GM23338 (cell line): ENCODE results near the gene GHRH. TPM values are rescaled to one million over a fixed set of nuclear protein-coding genes. Genes with fewer than 3 reads are reported as not detected.

Experiments used
- ATAC-seq: fragments of 200-7000 bp; cut with Tn5 transposase; 3 replicates; pipeline ENCODE4 v1.9.1; 2020
- DNase-seq: peaks from one replicate; pipeline ENCODE4 v3.0.0-alpha.2; 2015; ENCODE audit warnings: low spot score
- H2AFZ ChIP-seq: fragments of 200-600 bp; sonication (generic); 2 replicates; pipeline ENCODE4 v1.8.0; 2016; ENCODE audit warnings: antibody characterized with exemption, mild to moderate bottlenecking, moderate library complexity
- H3F3A ChIP-seq: fragments of 200-600 bp; sonication (generic); replicated peaks from 2 replicates; pipeline ENCODE4 v1.8.0; 2017; ENCODE audit warnings: antibody characterized with exemption, mixed run types, low read depth
- H3K27ac ChIP-seq: fragments of 200-600 bp; sonication (generic); 2 replicates; pipeline ENCODE4 v1.6.1; 2016; ENCODE audit warnings: low read depth
- H3K27me3 ChIP-seq: fragments of 200-600 bp; sonication (generic); 2 replicates; pipeline ENCODE4 v1.8.0; 2016; ENCODE audit warnings: mild to moderate bottlenecking, mixed run types, moderate library complexity; ENCODE audit not compliant: insufficient read depth
- H3K36me3 ChIP-seq: fragments of 200-600 bp; sonication (generic); 2 replicates; pipeline ENCODE4 v1.8.0; 2016; ENCODE audit warnings: mild to moderate bottlenecking; ENCODE audit not compliant: insufficient read depth
- H3K4me1 ChIP-seq: fragments of 200-600 bp; sonication (generic); 2 replicates; pipeline ENCODE4 v1.8.0; 2016; ENCODE audit warnings: mild to moderate bottlenecking, moderate library complexity; ENCODE audit not compliant: insufficient read depth
- H3K4me2 ChIP-seq: fragments of 200-600 bp; sonication (generic); 2 replicates; pipeline ENCODE4 v1.7.1; 2017; ENCODE audit warnings: mixed run types
- H3K4me3 ChIP-seq: fragments of 200-600 bp; sonication (generic); 2 replicates; pipeline ENCODE4 v1.6.1; 2016; ENCODE audit warnings: mixed run types
- H3K79me2 ChIP-seq: fragments of 200-600 bp; sonication (generic); replicated peaks from 2 replicates; pipeline ENCODE4 v1.8.0; 2017; ENCODE audit warnings: mild to moderate bottlenecking; ENCODE audit not compliant: insufficient read depth
- H3K9me2 ChIP-seq: fragments of 200-600 bp; sonication (generic); 2 replicates; pipeline ENCODE4 v1.8.0; 2017; ENCODE audit not compliant: insufficient read depth
- H4K20me1 ChIP-seq: fragments of 200-600 bp; sonication (generic); replicated peaks from 2 replicates; pipeline ENCODE4 v1.8.0; 2017; ENCODE audit warnings: mild to moderate bottlenecking; ENCODE audit not compliant: insufficient read depth
- H3K27ac Mint-ChIP-seq: 2 replicates; pipeline ENCODE4 v1.8.0; 2020; ENCODE audit warnings: inconsistent platforms, mild to moderate bottlenecking, moderate library complexity, mixed read lengths
- H3K27me3 Mint-ChIP-seq: 3 replicates; pipeline ENCODE4 v1.8.0; 2022; ENCODE audit warnings: low read depth, mild to moderate bottlenecking, moderate library complexity, mixed read lengths, inconsistent platforms; ENCODE audit not compliant: insufficient read depth, poor library complexity
- H3K36me3 Mint-ChIP-seq: 3 replicates; pipeline ENCODE4 v1.8.0; 2021; ENCODE audit warnings: low read depth, mild to moderate bottlenecking, inconsistent platforms, moderate library complexity, mixed read lengths
- H3K4me1 Mint-ChIP-seq: 3 replicates; pipeline ENCODE4 v1.8.0; 2020; ENCODE audit warnings: mild to moderate bottlenecking, inconsistent platforms, mixed read lengths
- H3K4me3 Mint-ChIP-seq: 3 replicates; pipeline ENCODE4 v1.8.0; 2021; ENCODE audit warnings: moderate library complexity, mild to moderate bottlenecking, inconsistent platforms, mixed read lengths
- H3K9me3 Mint-ChIP-seq: 3 replicates; pipeline ENCODE4 v1.8.0; 2020; ENCODE audit warnings: moderate library complexity, mild to moderate bottlenecking, inconsistent platforms, mixed read lengths
- CREB1 ChIP-seq: fragments of 250-450 bp; sonication (Bioruptor Pico); IDR thresholded peaks from 2 replicates; pipeline ENCODE4 v1.5.0; 2020; ENCODE audit warnings: low read depth, mild to moderate bottlenecking, moderate library complexity
- EZH2 ChIP-seq: fragments of 200-600 bp; sonication (generic); IDR thresholded peaks from one replicate; pipeline ENCODE4 v1.8.0; 2017; ENCODE audit warnings: antibody characterized with exemption, mild to moderate bottlenecking, low read depth; ENCODE audit not compliant: unreplicated experiment
- EZH2phosphoT487 ChIP-seq: fragments of 200-600 bp; sonication (generic); IDR thresholded peaks from one replicate; pipeline ENCODE4 v1.8.1; 2018; ENCODE audit warnings: antibody characterized with exemption; ENCODE audit not compliant: unreplicated experiment
- JUNB ChIP-seq: IDR thresholded peaks from one replicate; pipeline ENCODE4 v1.6.1; 2016; ENCODE audit warnings: antibody characterized with exemption; ENCODE audit not compliant: unreplicated experiment
- NANOG ChIP-seq: IDR thresholded peaks from 2 replicates; pipeline ENCODE4 v1.6.1; 2016; ENCODE audit warnings: antibody characterized with exemption, borderline replicate concordance
- POLR2AphosphoS5 ChIP-seq: IDR thresholded peaks from 2 replicates; pipeline ENCODE4 v1.6.1; 2016; ENCODE audit warnings: antibody characterized with exemption, low read depth
- STAT1 ChIP-seq: IDR thresholded peaks from one replicate; pipeline ENCODE4 v1.6.1; 2016; ENCODE audit warnings: antibody characterized with exemption; ENCODE audit not compliant: unreplicated experiment
- ZNF114 ChIP-seq: fragments of 250-450 bp; sonication (Bioruptor Pico); IDR thresholded peaks from 2 replicates; pipeline ENCODE4 v1.5.0; 2020; ENCODE audit warnings: mild to moderate bottlenecking, moderate library complexity
- ZNF331 ChIP-seq: fragments of 250-450 bp; sonication (Bioruptor Pico); IDR thresholded peaks from 2 replicates; pipeline ENCODE4 v1.5.0; 2020; ENCODE audit warnings: low read depth, mild to moderate bottlenecking, moderate library complexity
- polyA plus RNA-seq: library from polyadenylated mRNA; unstranded; fragments of >200 nt; fragmentation: Nextera tagmentation; extraction: Ambion mirVana; gene quantifications from 2 replicates; pipeline ENCODE4 v1.2.1, GENCODE V29; 2016
- total RNA-seq: library from RNA; depleted of rRNA; stranded (reverse); fragments of >200 nt; shearing (Covaris generic); gene quantifications from 2 replicates; pipeline ENCODE4 v1.2.3, GENCODE V29; 2014
- TF ChIP-seq, protein P1 (sequence below): fragments of 250-450 bp; sonication (Bioruptor Pico); IDR thresholded peaks from 2 replicates; pipeline ENCODE4 v1.5.0; 2020; ENCODE audit warnings: mild to moderate bottlenecking, moderate library complexity
- TF ChIP-seq, protein P2 (sequence below): IDR thresholded peaks from 2 replicates; pipeline ENCODE4 v1.6.1; 2016; ENCODE audit warnings: antibody characterized with exemption
- TF ChIP-seq, protein P3 (sequence below): IDR thresholded peaks from one replicate; pipeline ENCODE4 v1.6.1; 2018; ENCODE audit warnings: antibody characterized with exemption; ENCODE audit not compliant: unreplicated experiment
- TF ChIP-seq, protein P4 (sequence below), 2 experiments: fragments of 200-600 bp in 1 of 2; sonication (generic) in 1 of 2; conservative IDR thresholded peaks; 2 replicates each; pipeline versions ENCODE4 v1.5.1 to v1.6.1; 2016 to 2017; ENCODE audit warnings: antibody characterized with exemption in 2 of 2, low read depth in 2 of 2, mild to moderate bottlenecking in 2 of 2, moderate library complexity in 1 of 2

The GHRH gene
- total and polyA plus RNA-seq, 2 experiments from 2014 or later = 0.40 TPM; not detected in 1

DNA sequence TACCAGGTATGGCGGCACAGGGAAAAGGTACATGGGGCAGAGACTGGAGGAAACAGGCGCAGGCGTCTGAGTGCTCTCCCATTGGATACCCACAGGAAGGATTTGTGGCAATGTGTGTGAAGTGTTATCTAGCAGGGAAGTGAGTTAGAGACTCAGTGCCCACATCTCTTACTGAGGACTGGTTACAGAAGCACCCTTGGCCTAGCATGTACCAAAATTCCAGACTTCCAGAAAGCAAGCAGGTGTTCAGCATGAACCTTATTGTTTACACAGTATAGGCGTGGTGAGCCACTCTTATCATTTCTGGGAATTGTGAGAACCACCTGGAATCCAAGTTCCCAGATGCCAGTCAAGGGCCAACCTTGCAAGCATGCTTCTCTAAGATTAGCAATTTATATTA is 42.0 kb upstream of the GHRH start:
- Histone ChIP-seq H3K27ac (0 out of 2 replicates have a peak overlapping the region, but pooled peaks have one; percentile 27), H3K27me3 (no peaks in the 10 kb centered on the region), H4K20me1 (peaks cover 7% of the 10 kb centered on the region), H3K79me2 (peaks cover 5% of the 10 kb centered on the region; the same call in 1 of the 2 replicates), H3K9me2 (no peaks in the 10 kb centered on the region), H3K4me3 (no peak overlapping the region), H2AFZ (no peak overlapping the region), H3K4me2 (no peak overlapping the region), H3K4me1 (peaks cover 9% of the 10 kb centered on the region; the same call in 1 of the 2 replicates), H3K36me3 (no peaks in the 10 kb centered on the region), H3F3A (no peaks in the 10 kb centered on the region)
- ATAC-seq (no peak), DNase-seq (no peak)
- no peak for TF ChIP-seq POLR2AphosphoS5
- no peak for TF ChIP-seq STAT1
- TF ChIP-seq JUNB = no peak
- TF ChIP-seq, protein P1, sequence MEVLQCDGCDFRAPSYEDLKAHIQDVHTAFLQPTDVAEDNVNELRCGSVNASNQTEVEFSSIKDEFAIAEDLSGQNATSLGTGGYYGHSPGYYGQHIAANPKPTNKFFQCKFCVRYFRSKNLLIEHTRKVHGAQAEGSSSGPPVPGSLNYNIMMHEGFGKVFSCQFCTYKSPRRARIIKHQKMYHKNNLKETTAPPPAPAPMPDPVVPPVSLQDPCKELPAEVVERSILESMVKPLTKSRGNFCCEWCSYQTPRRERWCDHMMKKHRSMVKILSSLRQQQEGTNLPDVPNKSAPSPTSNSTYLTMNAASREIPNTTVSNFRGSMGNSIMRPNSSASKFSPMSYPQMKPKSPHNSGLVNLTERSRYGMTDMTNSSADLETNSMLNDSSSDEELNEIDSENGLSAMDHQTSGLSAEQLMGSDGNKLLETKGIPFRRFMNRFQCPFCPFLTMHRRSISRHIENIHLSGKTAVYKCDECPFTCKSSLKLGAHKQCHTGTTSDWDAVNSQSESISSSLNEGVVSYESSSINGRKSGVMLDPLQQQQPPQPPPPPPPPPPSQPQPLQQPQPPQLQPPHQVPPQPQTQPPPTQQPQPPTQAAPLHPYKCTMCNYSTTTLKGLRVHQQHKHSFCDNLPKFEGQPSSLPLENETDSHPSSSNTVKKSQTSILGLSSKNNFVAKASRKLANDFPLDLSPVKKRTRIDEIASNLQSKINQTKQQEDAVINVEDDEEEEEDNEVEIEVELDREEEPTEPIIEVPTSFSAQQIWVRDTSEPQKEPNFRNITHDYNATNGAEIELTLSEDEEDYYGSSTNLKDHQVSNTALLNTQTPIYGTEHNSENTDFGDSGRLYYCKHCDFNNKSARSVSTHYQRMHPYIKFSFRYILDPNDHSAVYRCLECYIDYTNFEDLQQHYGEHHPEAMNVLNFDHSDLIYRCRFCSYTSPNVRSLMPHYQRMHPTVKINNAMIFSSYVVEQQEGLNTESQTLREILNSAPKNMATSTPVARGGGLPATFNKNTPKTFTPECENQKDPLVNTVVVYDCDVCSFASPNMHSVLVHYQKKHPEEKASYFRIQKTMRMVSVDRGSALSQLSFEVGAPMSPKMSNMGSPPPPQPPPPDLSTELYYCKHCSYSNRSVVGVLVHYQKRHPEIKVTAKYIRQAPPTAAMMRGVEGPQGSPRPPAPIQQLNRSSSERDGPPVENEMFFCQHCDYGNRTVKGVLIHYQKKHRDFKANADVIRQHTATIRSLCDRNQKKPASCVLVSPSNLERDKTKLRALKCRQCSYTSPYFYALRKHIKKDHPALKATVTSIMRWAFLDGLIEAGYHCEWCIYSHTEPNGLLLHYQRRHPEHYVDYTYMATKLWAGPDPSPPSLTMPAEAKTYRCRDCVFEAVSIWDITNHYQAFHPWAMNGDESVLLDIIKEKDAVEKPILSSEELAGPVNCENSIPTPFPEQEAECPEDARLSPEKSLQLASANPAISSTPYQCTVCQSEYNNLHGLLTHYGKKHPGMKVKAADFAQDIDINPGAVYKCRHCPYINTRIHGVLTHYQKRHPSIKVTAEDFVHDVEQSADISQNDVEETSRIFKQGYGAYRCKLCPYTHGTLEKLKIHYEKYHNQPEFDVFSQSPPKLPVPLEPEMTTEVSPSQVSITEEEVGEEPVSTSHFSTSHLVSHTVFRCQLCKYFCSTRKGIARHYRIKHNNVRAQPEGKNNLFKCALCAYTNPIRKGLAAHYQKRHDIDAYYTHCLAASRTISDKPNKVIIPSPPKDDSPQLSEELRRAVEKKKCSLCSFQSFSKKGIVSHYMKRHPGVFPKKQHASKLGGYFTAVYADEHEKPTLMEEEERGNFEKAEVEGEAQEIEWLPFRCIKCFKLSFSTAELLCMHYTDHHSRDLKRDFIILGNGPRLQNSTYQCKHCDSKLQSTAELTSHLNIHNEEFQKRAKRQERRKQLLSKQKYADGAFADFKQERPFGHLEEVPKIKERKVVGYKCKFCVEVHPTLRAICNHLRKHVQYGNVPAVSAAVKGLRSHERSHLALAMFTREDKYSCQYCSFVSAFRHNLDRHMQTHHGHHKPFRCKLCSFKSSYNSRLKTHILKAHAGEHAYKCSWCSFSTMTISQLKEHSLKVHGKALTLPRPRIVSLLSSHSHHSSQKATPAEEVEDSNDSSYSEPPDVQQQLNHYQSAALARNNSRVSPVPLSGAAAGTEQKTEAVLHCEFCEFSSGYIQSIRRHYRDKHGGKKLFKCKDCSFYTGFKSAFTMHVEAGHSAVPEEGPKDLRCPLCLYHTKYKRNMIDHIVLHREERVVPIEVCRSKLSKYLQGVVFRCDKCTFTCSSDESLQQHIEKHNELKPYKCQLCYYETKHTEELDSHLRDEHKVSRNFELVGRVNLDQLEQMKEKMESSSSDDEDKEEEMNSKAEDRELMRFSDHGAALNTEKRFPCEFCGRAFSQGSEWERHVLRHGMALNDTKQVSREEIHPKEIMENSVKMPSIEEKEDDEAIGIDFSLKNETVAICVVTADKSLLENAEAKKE = no peak
- TF ChIP-seq, protein P2, sequence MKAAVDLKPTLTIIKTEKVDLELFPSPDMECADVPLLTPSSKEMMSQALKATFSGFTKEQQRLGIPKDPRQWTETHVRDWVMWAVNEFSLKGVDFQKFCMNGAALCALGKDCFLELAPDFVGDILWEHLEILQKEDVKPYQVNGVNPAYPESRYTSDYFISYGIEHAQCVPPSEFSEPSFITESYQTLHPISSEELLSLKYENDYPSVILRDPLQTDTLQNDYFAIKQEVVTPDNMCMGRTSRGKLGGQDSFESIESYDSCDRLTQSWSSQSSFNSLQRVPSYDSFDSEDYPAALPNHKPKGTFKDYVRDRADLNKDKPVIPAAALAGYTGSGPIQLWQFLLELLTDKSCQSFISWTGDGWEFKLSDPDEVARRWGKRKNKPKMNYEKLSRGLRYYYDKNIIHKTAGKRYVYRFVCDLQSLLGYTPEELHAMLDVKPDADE = no peak
- no peak for TF ChIP-seq ZNF331 (CRISPR knock-in tag)
- TF ChIP-seq, protein P3, sequence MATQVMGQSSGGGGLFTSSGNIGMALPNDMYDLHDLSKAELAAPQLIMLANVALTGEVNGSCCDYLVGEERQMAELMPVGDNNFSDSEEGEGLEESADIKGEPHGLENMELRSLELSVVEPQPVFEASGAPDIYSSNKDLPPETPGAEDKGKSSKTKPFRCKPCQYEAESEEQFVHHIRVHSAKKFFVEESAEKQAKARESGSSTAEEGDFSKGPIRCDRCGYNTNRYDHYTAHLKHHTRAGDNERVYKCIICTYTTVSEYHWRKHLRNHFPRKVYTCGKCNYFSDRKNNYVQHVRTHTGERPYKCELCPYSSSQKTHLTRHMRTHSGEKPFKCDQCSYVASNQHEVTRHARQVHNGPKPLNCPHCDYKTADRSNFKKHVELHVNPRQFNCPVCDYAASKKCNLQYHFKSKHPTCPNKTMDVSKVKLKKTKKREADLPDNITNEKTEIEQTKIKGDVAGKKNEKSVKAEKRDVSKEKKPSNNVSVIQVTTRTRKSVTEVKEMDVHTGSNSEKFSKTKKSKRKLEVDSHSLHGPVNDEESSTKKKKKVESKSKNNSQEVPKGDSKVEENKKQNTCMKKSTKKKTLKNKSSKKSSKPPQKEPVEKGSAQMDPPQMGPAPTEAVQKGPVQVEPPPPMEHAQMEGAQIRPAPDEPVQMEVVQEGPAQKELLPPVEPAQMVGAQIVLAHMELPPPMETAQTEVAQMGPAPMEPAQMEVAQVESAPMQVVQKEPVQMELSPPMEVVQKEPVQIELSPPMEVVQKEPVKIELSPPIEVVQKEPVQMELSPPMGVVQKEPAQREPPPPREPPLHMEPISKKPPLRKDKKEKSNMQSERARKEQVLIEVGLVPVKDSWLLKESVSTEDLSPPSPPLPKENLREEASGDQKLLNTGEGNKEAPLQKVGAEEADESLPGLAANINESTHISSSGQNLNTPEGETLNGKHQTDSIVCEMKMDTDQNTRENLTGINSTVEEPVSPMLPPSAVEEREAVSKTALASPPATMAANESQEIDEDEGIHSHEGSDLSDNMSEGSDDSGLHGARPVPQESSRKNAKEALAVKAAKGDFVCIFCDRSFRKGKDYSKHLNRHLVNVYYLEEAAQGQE = no peak
- TF ChIP-seq NANOG = no peak
- no peak for TF ChIP-seq EZH2phosphoT487
- no peak for TF ChIP-seq ZNF114 (CRISPR knock-in tag)
- TF ChIP-seq CREB1 = no peak
- TF ChIP-seq, protein P4, sequence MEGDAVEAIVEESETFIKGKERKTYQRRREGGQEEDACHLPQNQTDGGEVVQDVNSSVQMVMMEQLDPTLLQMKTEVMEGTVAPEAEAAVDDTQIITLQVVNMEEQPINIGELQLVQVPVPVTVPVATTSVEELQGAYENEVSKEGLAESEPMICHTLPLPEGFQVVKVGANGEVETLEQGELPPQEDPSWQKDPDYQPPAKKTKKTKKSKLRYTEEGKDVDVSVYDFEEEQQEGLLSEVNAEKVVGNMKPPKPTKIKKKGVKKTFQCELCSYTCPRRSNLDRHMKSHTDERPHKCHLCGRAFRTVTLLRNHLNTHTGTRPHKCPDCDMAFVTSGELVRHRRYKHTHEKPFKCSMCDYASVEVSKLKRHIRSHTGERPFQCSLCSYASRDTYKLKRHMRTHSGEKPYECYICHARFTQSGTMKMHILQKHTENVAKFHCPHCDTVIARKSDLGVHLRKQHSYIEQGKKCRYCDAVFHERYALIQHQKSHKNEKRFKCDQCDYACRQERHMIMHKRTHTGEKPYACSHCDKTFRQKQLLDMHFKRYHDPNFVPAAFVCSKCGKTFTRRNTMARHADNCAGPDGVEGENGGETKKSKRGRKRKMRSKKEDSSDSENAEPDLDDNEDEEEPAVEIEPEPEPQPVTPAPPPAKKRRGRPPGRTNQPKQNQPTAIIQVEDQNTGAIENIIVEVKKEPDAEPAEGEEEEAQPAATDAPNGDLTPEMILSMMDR (conservative IDR thresholded peaks at IDR 0.05; ENCODE audit: low read depth in 2 of 2) = no peak
- TF ChIP-seq EZH2 = no peak
- Mint-ChIP-seq H3K27me3 (peaks cover 7% of the 10 kb centered on the region), H3K27ac (no peak overlapping the region), H3K4me1 (peaks cover 8% of the 10 kb centered on the region), H3K4me3 (no peak overlapping the region), H3K36me3 (peaks cover 32% of the 10 kb centered on the region), H3K9me3 (no peaks in the 10 kb centered on the region)
